ENCODE data around the gene WSCD2. TPM values are rescaled to one million over a fixed set of nuclear protein-coding genes. Genes with fewer than 3 reads are reported as not detected.

WSCD2 gene
- polyA plus RNA-seq, 1 donor from 2014 or later, result 5.8 TPM

DNA sequence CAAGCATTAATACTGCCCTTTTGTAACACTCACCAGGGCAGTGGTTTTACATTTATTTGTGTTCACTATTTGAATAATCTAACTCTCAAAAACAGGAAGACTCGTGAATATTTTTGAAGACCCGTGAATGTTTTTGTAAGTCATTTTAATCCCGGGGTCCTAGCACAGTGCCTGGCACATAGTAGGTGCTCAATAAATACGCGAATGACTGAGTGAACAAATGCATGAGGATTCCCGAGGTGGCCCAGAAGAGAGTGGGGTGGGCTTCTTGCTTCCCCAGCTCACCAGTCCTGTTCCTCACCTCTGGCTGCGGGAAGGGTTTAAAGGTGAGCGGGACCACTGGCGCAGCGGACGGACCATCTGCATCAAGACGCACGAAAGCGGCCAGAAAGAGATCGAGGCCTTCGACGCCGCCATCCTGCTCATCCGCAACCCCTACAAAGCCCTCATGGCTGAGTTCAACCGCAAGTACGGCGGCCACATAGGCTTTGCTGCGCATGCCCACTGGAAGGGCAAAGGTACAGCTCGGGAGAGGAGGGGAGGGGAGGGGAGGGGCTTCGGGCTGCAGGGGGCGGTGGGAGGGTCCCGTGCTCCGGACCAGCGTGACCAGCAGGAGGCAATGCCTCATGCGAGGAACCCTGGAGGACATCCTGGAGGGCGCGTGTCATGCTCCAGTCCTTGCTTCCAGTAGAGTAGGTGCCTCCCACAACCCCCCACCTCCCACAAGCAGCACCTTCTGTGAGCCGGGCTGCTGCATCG lies 111.1 kb downstream of the WSCD2 start:
- no peak overlapping the region for H3K27ac ChIP-seq (ENCODE audit: low read length)

DNA sequence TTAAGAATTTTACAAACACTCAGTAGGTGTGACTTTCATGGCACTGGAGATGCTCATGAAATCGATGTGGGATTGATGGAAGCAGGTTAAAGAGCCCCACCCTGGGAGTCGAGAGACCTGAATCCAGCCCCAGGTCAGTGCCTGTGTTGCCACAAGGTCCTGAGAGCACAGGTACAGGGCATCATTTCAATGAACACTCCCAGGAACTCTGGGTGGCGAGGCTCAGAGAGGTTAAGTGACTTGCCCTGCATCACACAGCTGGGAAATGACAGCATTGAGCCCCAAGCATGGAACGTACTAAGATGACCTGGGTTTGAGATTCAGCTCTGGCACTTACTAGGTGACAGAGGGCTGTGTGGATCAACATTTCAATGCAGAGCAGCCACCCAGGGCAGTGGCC lies 111.8 kb downstream of the WSCD2 start:
- no peak overlapping the region for H3K4me2 ChIP-seq (ENCODE audit: low read length)
- no peaks in the 10 kb centered on the region for H4K20me1 ChIP-seq (ENCODE audit: insufficient read depth)
- H3K79me2 ChIP-seq (replicated peaks; ENCODE audit: insufficient read depth, low read length), result no peaks in the 10 kb centered on the region
- H3K27me3 ChIP-seq (ENCODE audit: insufficient read depth, low read depth, low read length), result no peaks in the 10 kb centered on the region
- H3K9me2 ChIP-seq (ENCODE audit: insufficient read depth, low read length), result no peaks in the 10 kb centered on the region
- H3F3A ChIP-seq (ENCODE audit: insufficient read depth, low read length, poor library complexity, severe bottlenecking), result no peaks in the 10 kb centered on the region
- H3K9ac ChIP-seq (ENCODE audit: low read length), result no peak overlapping the region
- TF ChIP-seq TAF1 (IDR thresholded peaks at IDR 0.05; ENCODE audit: low read depth) (no peak), POLR2AphosphoS5 (IDR thresholded peaks at IDR 0.05) (no peak), EP300 (conservative IDR thresholded peaks at IDR 0.05; ENCODE audit: poor library complexity, severe bottlenecking) (no peak), RAD21 (conservative IDR thresholded peaks at IDR 0.05) (no peak), EZH2 (IDR thresholded peaks at IDR 0.05; ENCODE audit: borderline replicate concordance, insufficient read depth, low read length, poor library complexity, severe bottlenecking) (no peak), SMC3 (conservative IDR thresholded peaks at IDR 0.05; ENCODE audit: poor library complexity) (no peak), MXI1 (conservative IDR thresholded peaks at IDR 0.05; ENCODE audit: poor library complexity, severe bottlenecking) (no peak)
- TF ChIP-seq, protein P1, sequence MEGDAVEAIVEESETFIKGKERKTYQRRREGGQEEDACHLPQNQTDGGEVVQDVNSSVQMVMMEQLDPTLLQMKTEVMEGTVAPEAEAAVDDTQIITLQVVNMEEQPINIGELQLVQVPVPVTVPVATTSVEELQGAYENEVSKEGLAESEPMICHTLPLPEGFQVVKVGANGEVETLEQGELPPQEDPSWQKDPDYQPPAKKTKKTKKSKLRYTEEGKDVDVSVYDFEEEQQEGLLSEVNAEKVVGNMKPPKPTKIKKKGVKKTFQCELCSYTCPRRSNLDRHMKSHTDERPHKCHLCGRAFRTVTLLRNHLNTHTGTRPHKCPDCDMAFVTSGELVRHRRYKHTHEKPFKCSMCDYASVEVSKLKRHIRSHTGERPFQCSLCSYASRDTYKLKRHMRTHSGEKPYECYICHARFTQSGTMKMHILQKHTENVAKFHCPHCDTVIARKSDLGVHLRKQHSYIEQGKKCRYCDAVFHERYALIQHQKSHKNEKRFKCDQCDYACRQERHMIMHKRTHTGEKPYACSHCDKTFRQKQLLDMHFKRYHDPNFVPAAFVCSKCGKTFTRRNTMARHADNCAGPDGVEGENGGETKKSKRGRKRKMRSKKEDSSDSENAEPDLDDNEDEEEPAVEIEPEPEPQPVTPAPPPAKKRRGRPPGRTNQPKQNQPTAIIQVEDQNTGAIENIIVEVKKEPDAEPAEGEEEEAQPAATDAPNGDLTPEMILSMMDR (IDR thresholded peaks at IDR 0.05; ENCODE audit: poor library complexity, severe bottlenecking), result no peak
- TF ChIP-seq, protein P2, sequence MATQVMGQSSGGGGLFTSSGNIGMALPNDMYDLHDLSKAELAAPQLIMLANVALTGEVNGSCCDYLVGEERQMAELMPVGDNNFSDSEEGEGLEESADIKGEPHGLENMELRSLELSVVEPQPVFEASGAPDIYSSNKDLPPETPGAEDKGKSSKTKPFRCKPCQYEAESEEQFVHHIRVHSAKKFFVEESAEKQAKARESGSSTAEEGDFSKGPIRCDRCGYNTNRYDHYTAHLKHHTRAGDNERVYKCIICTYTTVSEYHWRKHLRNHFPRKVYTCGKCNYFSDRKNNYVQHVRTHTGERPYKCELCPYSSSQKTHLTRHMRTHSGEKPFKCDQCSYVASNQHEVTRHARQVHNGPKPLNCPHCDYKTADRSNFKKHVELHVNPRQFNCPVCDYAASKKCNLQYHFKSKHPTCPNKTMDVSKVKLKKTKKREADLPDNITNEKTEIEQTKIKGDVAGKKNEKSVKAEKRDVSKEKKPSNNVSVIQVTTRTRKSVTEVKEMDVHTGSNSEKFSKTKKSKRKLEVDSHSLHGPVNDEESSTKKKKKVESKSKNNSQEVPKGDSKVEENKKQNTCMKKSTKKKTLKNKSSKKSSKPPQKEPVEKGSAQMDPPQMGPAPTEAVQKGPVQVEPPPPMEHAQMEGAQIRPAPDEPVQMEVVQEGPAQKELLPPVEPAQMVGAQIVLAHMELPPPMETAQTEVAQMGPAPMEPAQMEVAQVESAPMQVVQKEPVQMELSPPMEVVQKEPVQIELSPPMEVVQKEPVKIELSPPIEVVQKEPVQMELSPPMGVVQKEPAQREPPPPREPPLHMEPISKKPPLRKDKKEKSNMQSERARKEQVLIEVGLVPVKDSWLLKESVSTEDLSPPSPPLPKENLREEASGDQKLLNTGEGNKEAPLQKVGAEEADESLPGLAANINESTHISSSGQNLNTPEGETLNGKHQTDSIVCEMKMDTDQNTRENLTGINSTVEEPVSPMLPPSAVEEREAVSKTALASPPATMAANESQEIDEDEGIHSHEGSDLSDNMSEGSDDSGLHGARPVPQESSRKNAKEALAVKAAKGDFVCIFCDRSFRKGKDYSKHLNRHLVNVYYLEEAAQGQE (IDR thresholded peaks at IDR 0.05; ENCODE audit: borderline replicate concordance), result no peak
- H3K36me3 ChIP-seq (ENCODE audit: insufficient read depth, low read length), result no peaks in the 10 kb centered on the region
- H3K4me3 ChIP-seq (ENCODE audit: low read length), result no peak overlapping the region
- no peaks in the 10 kb centered on the region for H3K9me3 ChIP-seq (ENCODE audit: low read length)
- no peak overlapping the region for H3K27ac ChIP-seq (ENCODE audit: low read length)
- no peak overlapping the region for H2AFZ ChIP-seq (ENCODE audit: low read depth, low read length)

More for the DNA sequence above, 111.1 kb downstream of the WSCD2 start:
- no peaks in the 10 kb centered on the region for H3K36me3 ChIP-seq (ENCODE audit: insufficient read depth, low read length)
- no peaks in the 10 kb centered on the region for H3K9me3 ChIP-seq (ENCODE audit: low read length)
- H4K20me1 ChIP-seq (ENCODE audit: insufficient read depth), result no peaks in the 10 kb centered on the region
- H3K9ac ChIP-seq (ENCODE audit: low read length), result no peak overlapping the region
- H3K4me3 ChIP-seq (ENCODE audit: low read length), result no peak overlapping the region
- no peaks in the 10 kb centered on the region for H3K27me3 ChIP-seq (ENCODE audit: insufficient read depth, low read depth, low read length)
- H3K9me2 ChIP-seq (ENCODE audit: insufficient read depth, low read length), result no peaks in the 10 kb centered on the region
- no peak overlapping the region for H2AFZ ChIP-seq (ENCODE audit: low read depth, low read length)
- no peaks in the 10 kb centered on the region for H3K79me2 ChIP-seq (replicated peaks; ENCODE audit: insufficient read depth, low read length)
- TF ChIP-seq, protein P2 (IDR thresholded peaks at IDR 0.05; ENCODE audit: borderline replicate concordance), result no peak
- TF ChIP-seq SMC3 (conservative IDR thresholded peaks at IDR 0.05; ENCODE audit: poor library complexity) (no peak), TAF1 (IDR thresholded peaks at IDR 0.05; ENCODE audit: low read depth) (no peak), EZH2 (IDR thresholded peaks at IDR 0.05; ENCODE audit: borderline replicate concordance, insufficient read depth, low read length, poor library complexity, severe bottlenecking) (no peak), MXI1 (conservative IDR thresholded peaks at IDR 0.05; ENCODE audit: poor library complexity, severe bottlenecking) (no peak), RAD21 (conservative IDR thresholded peaks at IDR 0.05) (no peak), EP300 (conservative IDR thresholded peaks at IDR 0.05; ENCODE audit: poor library complexity, severe bottlenecking) (no peak), POLR2AphosphoS5 (IDR thresholded peaks at IDR 0.05) (no peak)
- TF ChIP-seq, protein P1 (IDR thresholded peaks at IDR 0.05; ENCODE audit: poor library complexity, severe bottlenecking), result no peak
- no peaks in the 10 kb centered on the region for H3F3A ChIP-seq (ENCODE audit: insufficient read depth, low read length, poor library complexity, severe bottlenecking)
- no peak overlapping the region for H3K4me2 ChIP-seq (ENCODE audit: low read length)

Data from neural cell (in vitro differentiated cells).